HG02981 (cell line): ENCODE measurements around the gene CBLB.

Source experiments
- ATAC-seq: cut with Tn5 transposase; IDR thresholded peaks from one replicate; pipeline ENCODE4 v1.9.1; 2021; ENCODE audit warnings: mild to moderate bottlenecking, moderate library complexity; ENCODE audit not compliant: unreplicated experiment

The CBLB gene

GRCh38 chr3:105715372-105715771 is 153.4 kb downstream of the CBLB start:
- no peak for ATAC-seq

DNA sequence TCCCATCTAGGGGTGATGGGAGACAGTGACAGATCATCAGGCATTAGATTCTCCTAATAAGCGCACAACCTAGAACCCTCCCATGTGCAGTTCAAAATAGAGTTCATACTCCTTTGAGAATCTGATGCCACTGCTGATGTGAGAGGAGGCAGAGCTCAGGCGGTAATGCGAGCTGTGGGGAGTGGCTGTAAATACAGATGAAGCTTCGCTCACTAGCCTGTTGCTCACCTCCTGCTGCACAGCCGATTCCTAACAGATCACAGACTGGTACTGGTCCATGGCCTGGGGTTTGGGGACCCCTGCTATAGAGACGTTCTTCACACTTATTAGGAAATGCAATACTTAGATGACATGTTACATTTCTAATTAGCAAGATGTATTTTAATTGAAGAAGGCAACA is 154.4 kb downstream of the CBLB start:
- no peak for ATAC-seq

DNA sequence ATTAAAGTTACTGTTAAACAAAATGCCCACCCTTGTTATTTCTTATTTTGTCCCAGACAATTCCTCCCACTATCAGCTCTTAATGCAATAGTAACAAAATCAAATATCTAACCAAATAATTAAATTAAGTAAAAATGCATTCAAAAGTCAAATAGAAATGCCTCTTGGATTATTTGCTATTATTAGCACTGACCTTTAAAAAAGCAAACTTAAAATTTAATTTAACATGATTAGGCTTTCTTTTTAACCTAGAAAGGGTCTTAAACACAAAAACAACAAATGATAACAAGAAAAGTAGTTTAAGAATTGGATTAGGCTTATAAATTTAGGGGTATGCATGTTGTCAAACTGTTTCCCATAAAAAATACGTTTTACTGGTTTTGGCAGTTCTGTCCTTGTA is 159.8 kb downstream of the CBLB start:
- ATAC-seq, result no peak

DNA sequence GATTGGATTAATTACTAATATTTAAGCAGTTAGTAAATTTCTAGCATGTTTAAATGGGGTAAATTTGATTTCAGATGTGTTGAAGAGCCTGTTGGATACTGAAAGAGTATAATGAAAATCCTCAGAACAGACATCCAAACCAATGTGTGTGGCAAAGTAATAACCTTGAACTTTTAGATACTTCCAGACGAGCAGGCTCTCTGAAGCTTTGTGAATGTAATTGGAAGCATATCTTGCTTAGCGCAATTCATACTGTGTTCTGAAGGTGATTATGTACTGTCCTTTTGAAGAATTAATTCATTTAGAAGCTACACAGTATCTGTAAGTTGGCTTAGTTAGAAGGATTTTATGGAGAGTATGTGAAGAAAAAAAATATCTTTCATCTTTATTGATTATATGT is 161.8 kb downstream of the CBLB start:
- no peak for ATAC-seq

- ATAC-seq, result no peak
Measured at GRCh38 chr3:105704726-105705410, 163.9 kb downstream of the CBLB start.

DNA sequence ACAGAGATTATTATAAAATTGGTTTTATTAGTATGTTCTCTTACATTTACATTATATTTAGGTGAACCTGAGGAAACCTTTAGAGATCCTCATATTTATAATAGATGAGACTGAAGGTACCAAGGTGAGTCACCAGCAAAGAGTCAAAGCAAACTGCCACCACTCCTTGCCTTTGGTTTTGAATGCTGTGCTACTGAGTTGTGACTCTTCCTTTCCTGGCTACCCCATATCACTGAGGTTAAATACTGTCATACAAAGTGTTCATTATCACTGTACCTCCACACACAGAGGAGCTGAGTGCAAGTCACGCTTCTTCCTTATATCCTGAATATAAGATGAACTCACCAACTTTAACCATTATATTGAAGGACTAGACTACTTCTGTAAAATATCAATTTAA is 168.2 kb downstream of the CBLB start:
- no peak for ATAC-seq

DNA sequence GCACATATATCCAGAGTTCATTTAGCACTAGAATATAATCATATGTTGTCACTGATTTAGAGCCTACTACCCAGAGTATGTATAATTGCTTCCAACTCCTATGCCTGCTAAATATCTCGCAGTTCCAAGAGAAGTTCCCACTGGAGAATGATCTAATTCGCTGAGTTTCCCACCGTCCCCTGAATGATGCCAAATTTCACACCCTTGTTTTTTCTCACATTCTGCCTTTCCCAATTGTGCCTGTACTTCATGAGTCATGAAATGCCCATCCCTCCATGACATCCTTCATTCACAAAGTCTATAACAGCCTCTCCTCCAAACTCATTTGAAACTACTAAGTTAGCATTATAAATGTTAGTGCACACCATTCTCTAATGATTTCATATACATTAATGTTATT is 177.2 kb downstream of the CBLB start:
- ATAC-seq, result no peak

DNA sequence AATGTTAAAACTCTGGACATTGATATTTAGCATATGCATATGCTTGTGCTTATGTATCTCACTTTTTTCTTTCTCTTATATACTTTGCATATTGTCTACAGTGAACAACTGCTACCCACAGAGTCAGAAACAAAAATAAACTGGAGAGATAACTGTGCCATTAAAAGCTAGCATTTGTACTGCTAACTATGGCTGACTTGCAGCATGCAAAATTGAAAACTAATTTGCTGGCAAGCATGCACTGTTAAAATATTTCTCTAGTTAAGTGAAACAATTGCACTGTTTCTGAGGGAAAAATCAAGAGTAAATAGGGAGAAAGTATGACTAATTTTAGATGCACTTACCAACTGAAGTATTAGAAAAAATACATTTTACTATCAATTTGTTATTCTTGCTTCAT is 177.8 kb downstream of the CBLB start:
- no peak for ATAC-seq

- ATAC-seq, result no peak
Measured at GRCh38 chr3:105688821-105689220, 180.0 kb downstream of the CBLB start.

GRCh38 chr3:105686278-105686897 is 182.4 kb downstream of the CBLB start:
- no peak for ATAC-seq

DNA sequence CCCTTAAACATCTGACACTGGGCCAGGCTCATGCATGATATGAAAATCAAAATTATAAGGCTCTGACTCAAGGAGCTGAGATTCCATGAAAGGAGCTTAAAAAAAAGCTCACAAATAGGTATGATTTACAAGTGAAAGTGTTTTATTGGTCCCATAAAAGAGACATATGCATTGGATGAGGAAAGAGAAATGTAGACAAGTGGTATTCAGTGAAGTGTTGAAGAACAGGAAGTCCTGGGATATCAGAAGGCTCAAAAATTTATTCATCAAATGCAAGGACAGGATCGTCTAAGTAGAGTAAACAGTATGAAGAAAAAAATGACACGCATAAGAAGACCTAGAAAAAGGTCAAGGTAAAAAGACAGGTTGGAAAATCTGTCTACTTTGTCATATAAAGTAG is 188.9 kb downstream of the CBLB start:
- no peak for ATAC-seq

DNA sequence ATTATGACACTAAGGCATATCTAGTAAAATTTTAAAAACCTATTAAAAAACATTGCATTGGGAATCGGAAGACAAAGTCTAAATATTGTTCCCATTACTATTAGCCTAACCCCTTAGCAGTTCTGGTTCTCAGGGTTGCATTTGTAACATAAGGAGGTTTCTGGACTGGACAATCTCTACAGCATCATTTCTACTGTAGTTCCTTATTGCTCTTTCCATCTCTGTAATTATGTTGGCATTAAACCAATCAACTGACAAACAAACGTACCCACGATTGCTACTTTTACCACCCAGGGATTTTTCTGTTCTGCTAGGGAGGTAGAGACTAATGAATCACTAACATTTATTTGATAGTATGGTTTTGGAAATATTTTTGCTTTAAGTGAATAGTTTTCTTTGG is 190.8 kb downstream of the CBLB start:
- ATAC-seq, result no peak

- ATAC-seq, result no peak
Measured at GRCh38 chr3:105676621-105677300, 192.1 kb downstream of the CBLB start.

GRCh38 chr3:105674437-105675065 is 194.3 kb downstream of the CBLB start:
- ATAC-seq, result no peak

DNA sequence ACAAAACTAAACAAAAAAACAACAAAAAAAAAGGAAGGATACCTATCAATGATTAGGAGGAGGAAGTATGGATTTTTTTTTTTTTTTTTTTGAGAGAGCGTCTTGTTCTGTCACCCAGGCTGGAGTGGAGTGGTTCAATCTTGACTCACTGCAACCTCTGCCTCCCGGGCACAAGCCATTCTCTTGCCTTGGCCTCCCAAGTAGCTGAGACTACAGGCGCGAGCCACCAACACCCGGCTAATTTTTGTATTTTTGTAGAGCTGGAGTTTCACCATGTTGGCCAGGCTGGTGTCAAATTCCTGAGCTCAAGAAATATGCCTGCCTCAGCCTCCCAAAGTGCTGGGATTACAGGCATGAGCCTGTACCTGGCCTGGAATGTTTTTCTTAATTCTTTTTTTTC is 195.8 kb downstream of the CBLB start:
- ATAC-seq, result no peak

DNA sequence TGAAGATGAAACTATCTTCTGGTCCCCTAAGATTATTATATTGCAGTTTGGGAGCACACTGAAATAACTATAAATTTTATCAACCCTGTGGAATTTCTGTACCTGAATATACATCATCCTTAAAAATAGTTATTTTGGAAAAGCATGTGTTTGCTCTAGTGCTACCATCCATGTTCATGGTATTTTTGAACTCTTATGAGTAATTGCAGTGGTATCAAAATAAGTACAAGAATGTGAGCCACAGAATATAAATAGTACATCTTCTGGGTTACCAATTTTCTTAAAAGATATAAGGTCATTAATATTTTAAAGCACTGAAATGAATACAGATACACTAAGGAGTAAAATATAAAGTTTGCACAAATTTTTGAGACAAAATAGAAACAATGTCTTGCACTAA is 206.5 kb downstream of the CBLB start:
- ATAC-seq, result no peak

DNA sequence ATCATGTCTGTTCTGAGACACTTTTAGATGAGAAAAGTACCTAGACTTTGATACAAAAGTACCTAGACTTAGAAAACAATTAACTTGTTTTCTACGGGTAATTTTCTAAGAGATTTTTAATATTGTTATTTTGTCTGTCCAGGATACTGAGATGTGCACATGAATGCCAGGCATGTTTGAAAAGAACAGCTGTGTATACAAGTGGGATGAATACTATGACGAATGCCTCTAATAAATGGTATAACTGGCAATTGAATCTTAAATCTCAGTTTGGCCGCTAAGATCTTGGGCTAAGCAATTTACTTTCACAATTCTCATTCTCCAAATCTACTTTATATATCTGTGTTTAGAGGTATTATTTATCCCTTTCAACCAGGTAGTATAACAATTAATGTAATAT is 207.4 kb downstream of the CBLB start:
- no peak for ATAC-seq

- no peak for ATAC-seq
Measured at GRCh38 chr3:105656651-105657504, 211.9 kb downstream of the CBLB start.

GRCh38 chr3:105653868-105654267 is 214.9 kb downstream of the CBLB start:
- no peak for ATAC-seq

GRCh38 chr3:105653166-105653565 is 215.6 kb downstream of the CBLB start:
- ATAC-seq, result no peak

GRCh38 chr3:105649480-105649879 is 219.3 kb downstream of the CBLB start:
- no peak for ATAC-seq
